ENCODE data around the gene ELL2.

ELL2 gene

GRCh38 chr5:95858661-95859595 lies 102.7 kb downstream of the ELL2 start:
- TF ChIP-seq GATA3 (IDR thresholded peaks at IDR 0.05; ENCODE audit: low read depth, low read length): no peak
- TF ChIP-seq GATA2 (IDR thresholded peaks at IDR 0.05; ENCODE audit: low read depth, low read length): no peak

GRCh38 chr5:95858023-95858461 lies 103.6 kb downstream of the ELL2 start:
- TF ChIP-seq GATA3 (IDR thresholded peaks at IDR 0.05; ENCODE audit: low read depth, low read length) (no peak), GATA2 (IDR thresholded peaks at IDR 0.05; ENCODE audit: low read depth, low read length) (no peak)

GRCh38 chr5:95857185-95857945 lies 104.3 kb downstream of the ELL2 start:
- TF ChIP-seq GATA3 (IDR thresholded peaks at IDR 0.05; ENCODE audit: low read depth, low read length) (no peak), GATA2 (IDR thresholded peaks at IDR 0.05; ENCODE audit: low read depth, low read length) (no peak)

GRCh38 chr5:95856501-95856981 lies 105.1 kb downstream of the ELL2 start:
- no peak for TF ChIP-seq GATA2 (IDR thresholded peaks at IDR 0.05; ENCODE audit: low read depth, low read length)
- no peak for TF ChIP-seq GATA3 (IDR thresholded peaks at IDR 0.05; ENCODE audit: low read depth, low read length)

GRCh38 chr5:95853490-95853889 lies 108.2 kb downstream of the ELL2 start:
- TF ChIP-seq GATA3 (IDR thresholded peaks at IDR 0.05; ENCODE audit: low read depth, low read length): no peak
- no peak for TF ChIP-seq GATA2 (IDR thresholded peaks at IDR 0.05; ENCODE audit: low read depth, low read length)

- TF ChIP-seq GATA2 (IDR thresholded peaks at IDR 0.05; ENCODE audit: low read depth, low read length): no peak
- TF ChIP-seq GATA3 (IDR thresholded peaks at IDR 0.05; ENCODE audit: low read depth, low read length): no peak
Measured at GRCh38 chr5:95852567-95852966, 109.1 kb downstream of the ELL2 start.

- no peak for TF ChIP-seq GATA2 (IDR thresholded peaks at IDR 0.05; ENCODE audit: low read depth, low read length)
- no peak for TF ChIP-seq GATA3 (IDR thresholded peaks at IDR 0.05; ENCODE audit: low read depth, low read length)
Measured at GRCh38 chr5:95850391-95850894, 111.2 kb downstream of the ELL2 start.

GRCh38 chr5:95848701-95849100 lies 113.0 kb downstream of the ELL2 start:
- TF ChIP-seq GATA2 (IDR thresholded peaks at IDR 0.05; ENCODE audit: low read depth, low read length): no peak
- no peak for TF ChIP-seq GATA3 (IDR thresholded peaks at IDR 0.05; ENCODE audit: low read depth, low read length)

- TF ChIP-seq GATA2 (IDR thresholded peaks at IDR 0.05; ENCODE audit: low read depth, low read length) (no peak), GATA3 (IDR thresholded peaks at IDR 0.05; ENCODE audit: low read depth, low read length) (no peak)
Measured at GRCh38 chr5:95847261-95847592, 114.4 kb downstream of the ELL2 start.

- no peak for TF ChIP-seq GATA3 (IDR thresholded peaks at IDR 0.05; ENCODE audit: low read depth, low read length)
- no peak for TF ChIP-seq GATA2 (IDR thresholded peaks at IDR 0.05; ENCODE audit: low read depth, low read length)
Measured at GRCh38 chr5:95846554-95847260, 114.9 kb downstream of the ELL2 start.

- TF ChIP-seq GATA3 (IDR thresholded peaks at IDR 0.05; ENCODE audit: low read depth, low read length) (no peak), GATA2 (IDR thresholded peaks at IDR 0.05; ENCODE audit: low read depth, low read length) (no peak)
Measured at GRCh38 chr5:95845391-95845790, 116.3 kb downstream of the ELL2 start.

- TF ChIP-seq GATA2 (IDR thresholded peaks at IDR 0.05; ENCODE audit: low read depth, low read length): no peak
- no peak for TF ChIP-seq GATA3 (IDR thresholded peaks at IDR 0.05; ENCODE audit: low read depth, low read length)
Measured at GRCh38 chr5:95843733-95844223, 117.9 kb downstream of the ELL2 start.

- TF ChIP-seq GATA2 (IDR thresholded peaks at IDR 0.05; ENCODE audit: low read depth, low read length) (no peak), GATA3 (IDR thresholded peaks at IDR 0.05; ENCODE audit: low read depth, low read length) (no peak)
Measured at GRCh38 chr5:95842854-95843544, 118.7 kb downstream of the ELL2 start.

Measured in SH-SY5Y (cell line).